HCT116 (cell line): ENCODE data around the gene GRIK1. TPM values are rescaled to one million over a fixed set of nuclear protein-coding genes. Genes with fewer than 3 reads are reported as not detected.

Experiments
- ATAC-seq: fragments of 200-7000 bp; cut with Tn5 transposase; 2 replicates; pipeline ENCODE4 v1.9.1; 2020; ENCODE audit warnings: mild to moderate bottlenecking, moderate library complexity
- BruUV-seq: library from RNA; stranded (reverse); fragments of 400-500 nt; replicated peaks from 2 replicates; lab custom pipeline; 2021; lab: Mats Ljungman, UMichigan
- CTCF ChIA-PET: fragments of 300-600 bp; sonication (Branson Sonifier 250); formaldehyde crosslinking; loops from one replicate; lab custom pipeline; 2021; ENCODE audit warnings: antibody characterized with exemption; lab: Charles Lee
- POLR2A ChIA-PET: fragments of 300-600, 350-600 bp; sonication (Branson Sonifier 250); formaldehyde crosslinking; loops from one replicate; lab custom pipeline; 2021; ENCODE audit warnings: antibody characterized with exemption; lab: Charles Lee
- RAD21 ChIA-PET, 2 experiments: fragments of 300-600 bp; sonication (Branson Sonifier 250); formaldehyde crosslinking; loops; one replicate each; lab custom pipeline; 2023; ENCODE audit warnings: low total read pairs in 2 of 2; ENCODE audit not compliant: uncharacterized antibody in 2 of 2, unreplicated experiment in 2 of 2, low non-redundant PET in 1 of 2; lab: Charles Lee
- DNase-seq: peaks from one replicate; pipeline ENCODE4 v3.0.0-alpha.2; 2010; ENCODE audit warnings: low read depth, low spot score
- H2AFZ ChIP-seq: fragments of 200-600 bp; shearing (Covaris generic), sonication (generic); 2 replicates; pipeline ENCODE4 v1.6.1; 2017; ENCODE audit warnings: low read depth, mixed run types, mixed read lengths, antibody characterized with exemption, low read length; ENCODE audit not compliant: poor library complexity, severe bottlenecking
- H3K27ac ChIP-seq: 2 replicates; pipeline ENCODE4 v1.5.1; 2012; ENCODE audit warnings: low read depth, low read length
- H3K27me3 ChIP-seq: fragments of 200-600 bp; sonication (generic); 2 replicates; pipeline ENCODE4 v1.6.1; 2016; ENCODE audit warnings: mixed run types, low read length, mixed read lengths; ENCODE audit not compliant: insufficient read depth
- H3K36me3 ChIP-seq, 2 experiments: fragments of 200-500 bp in 1 of 2; fragments of 200-600 bp in 1 of 2; sonication (Bioruptor generic) in 1 of 2; sonication (generic) in 1 of 2; 2 replicates each; pipeline versions ENCODE4 v1.5.1 to v1.6.1; 2014 to 2016; ENCODE audit warnings: low read length in 2 of 2, inconsistent platforms in 1 of 2, mixed read lengths in 1 of 2, mixed run types in 1 of 2; ENCODE audit not compliant: insufficient read depth in 2 of 2, control insufficient read depth in 1 of 2
- H3K4me1 ChIP-seq, 2 experiments: fragments of 200-600 bp in 1 of 2; sonication (generic) in 1 of 2; 2 replicates each; pipeline versions ENCODE4 v1.5.1 to v1.6.1; 2012 to 2017; ENCODE audit warnings: low read length in 2 of 2, inconsistent platforms in 1 of 2, mild to moderate bottlenecking in 1 of 2, mixed read lengths in 1 of 2, mixed run types in 1 of 2, moderate library complexity in 1 of 2; ENCODE audit not compliant: insufficient read depth in 2 of 2, control insufficient read depth in 1 of 2
- H3K4me2 ChIP-seq: fragments of 200-600 bp; sonication (generic); 2 replicates; pipeline ENCODE4 v1.6.1; 2017; ENCODE audit warnings: mixed run types, low read length, mixed read lengths
- H3K4me3 ChIP-seq, 2 experiments: fragments of 200-600 bp in 1 of 2; sonication (generic) in 1 of 2; replicated peaks in 1 of 2; 2 replicates each; pipeline ENCODE4 v1.5.1; 2011 to 2016; ENCODE audit warnings: low read length in 2 of 2, control low read depth in 1 of 2, low read depth in 1 of 2, mild to moderate bottlenecking in 1 of 2, mixed read lengths in 1 of 2, mixed run types in 1 of 2
- H3K79me2 ChIP-seq: fragments of 200-600 bp; sonication (generic); 2 replicates; pipeline ENCODE4 v1.6.1; 2017; ENCODE audit warnings: mild to moderate bottlenecking, mixed run types, low read length, moderate library complexity, mixed read lengths; ENCODE audit not compliant: insufficient read depth
- H3K9ac ChIP-seq: fragments of 200-600 bp; sonication (generic); 2 replicates; pipeline ENCODE4 v1.6.1; 2016; ENCODE audit warnings: low read length, mixed read lengths
- H3K9me2 ChIP-seq: fragments of 200-600 bp; sonication (generic), shearing (Covaris generic); 2 replicates; pipeline ENCODE4 v1.6.1; 2017; ENCODE audit warnings: mixed run types, mild to moderate bottlenecking, moderate library complexity; ENCODE audit not compliant: insufficient read depth
- H3K9me3 ChIP-seq, 2 experiments: fragments of 200-500 bp in 1 of 2; fragments of 200-600 bp in 1 of 2; sonication (Bioruptor generic) in 1 of 2; sonication (generic) in 1 of 2; 2 replicates each; pipeline ENCODE4 v1.6.1; 2014 to 2017; ENCODE audit warnings: low read length in 2 of 2, mixed read lengths in 2 of 2, inconsistent platforms in 1 of 2, low read depth in 1 of 2, mild to moderate bottlenecking in 1 of 2, mixed run types in 1 of 2, moderate library complexity in 1 of 2; ENCODE audit not compliant: control insufficient read depth in 1 of 2, insufficient read depth in 1 of 2
- H4K20me1 ChIP-seq: fragments of 200-600 bp; sonication (generic), shearing (Covaris generic); 2 replicates; pipeline ENCODE4 v1.6.1; 2017; ENCODE audit warnings: mixed run types, mild to moderate bottlenecking, moderate library complexity; ENCODE audit not compliant: insufficient read depth
- CBX3 ChIP-seq: IDR thresholded peaks from 2 replicates; pipeline ENCODE4 v1.6.1; 2012; ENCODE audit warnings: low read depth
- CEBPB ChIP-seq: IDR thresholded peaks from 2 replicates; pipeline ENCODE4 v1.6.1; 2012; ENCODE audit warnings: low read depth
- EGR1 ChIP-seq: IDR thresholded peaks from 2 replicates; pipeline ENCODE4 v1.6.1; 2012; ENCODE audit warnings: low read depth
- EZH2 ChIP-seq: fragments of 200-600 bp; sonication (generic); IDR thresholded peaks from 2 replicates; pipeline ENCODE4 v1.6.1; 2017; ENCODE audit warnings: antibody characterized with exemption, mixed run types
- EZH2phosphoT487 ChIP-seq: fragments of 200-600 bp; IDR thresholded peaks from 2 replicates; pipeline ENCODE4 v1.6.1; 2018; ENCODE audit warnings: antibody characterized with exemption, borderline replicate concordance
- FOSL1 ChIP-seq: IDR thresholded peaks from 2 replicates; pipeline ENCODE4 v1.6.1; 2012; ENCODE audit warnings: low read depth
- JUND ChIP-seq: IDR thresholded peaks from 2 replicates; pipeline ENCODE4 v1.6.1; 2012
- RAD21 ChIP-seq: IDR thresholded peaks from 2 replicates; pipeline ENCODE4 v1.6.1; 2012; ENCODE audit warnings: low read depth, mild to moderate bottlenecking
- SIN3A ChIP-seq: IDR thresholded peaks from 2 replicates; pipeline ENCODE4 v1.6.1; 2012; ENCODE audit warnings: low read depth
- SP1 ChIP-seq: IDR thresholded peaks from 2 replicates; pipeline ENCODE4 v1.6.1; 2012; ENCODE audit warnings: low read depth
- SRF ChIP-seq: IDR thresholded peaks from 2 replicates; pipeline ENCODE4 v1.6.1; 2012; ENCODE audit warnings: low read depth
- TCF7L2 ChIP-seq: IDR thresholded peaks from 2 replicates; pipeline ENCODE4 v1.7.0; 2011; ENCODE audit warnings: borderline replicate concordance, inconsistent platforms; ENCODE audit not compliant: insufficient read depth, insufficient read length; ENCODE audit errors: extremely low read depth
- ZFX ChIP-seq: fragments of 450-650 bp; IDR thresholded peaks from 2 replicates; pipeline ENCODE4 v1.6.1; 2017
- intact Hi-C: fragments of 100-400 bp; cut with micrococcal nuclease; formaldehyde crosslinking; loops from 2 replicates; pipeline ENCODE4 v1.10.0; 2022
- total RNA-seq: library from RNA; stranded (reverse); gene quantifications from one replicate; pipeline ENCODE4 v1.2.1, GENCODE V29; 2021; ENCODE audit not compliant: unreplicated experiment
- TF ChIP-seq, protein P1 (sequence below), 3 experiments: fragments of 200-600 bp in 1 of 3; sonication (generic) in 1 of 3; IDR thresholded peaks in 2 of 3; conservative IDR thresholded peaks in 1 of 3; 2 replicates each; pipeline ENCODE4 v1.5.1; 2012 to 2017; ENCODE audit warnings: low read depth in 2 of 3, low read length in 2 of 3, antibody characterized with exemption in 1 of 3, borderline replicate concordance in 1 of 3, control low read depth in 1 of 3, mild to moderate bottlenecking in 1 of 3, mixed read lengths in 1 of 3, mixed run types in 1 of 3, moderate library complexity in 1 of 3; ENCODE audit not compliant: insufficient read depth in 1 of 3
- TF ChIP-seq, protein P2 (sequence below): IDR thresholded peaks from 2 replicates; pipeline ENCODE4 v1.6.1; 2012
- TF ChIP-seq, protein P3 (sequence below): IDR thresholded peaks from 2 replicates; pipeline ENCODE4 v1.6.1; 2011; ENCODE audit warnings: mild to moderate bottlenecking, low read length, moderate library complexity; ENCODE audit not compliant: insufficient replicate concordance; ENCODE audit errors: extremely low read depth

Gene GRIK1
- total RNA-seq, 1 experiment from 2014 or later: not detected

DNA sequence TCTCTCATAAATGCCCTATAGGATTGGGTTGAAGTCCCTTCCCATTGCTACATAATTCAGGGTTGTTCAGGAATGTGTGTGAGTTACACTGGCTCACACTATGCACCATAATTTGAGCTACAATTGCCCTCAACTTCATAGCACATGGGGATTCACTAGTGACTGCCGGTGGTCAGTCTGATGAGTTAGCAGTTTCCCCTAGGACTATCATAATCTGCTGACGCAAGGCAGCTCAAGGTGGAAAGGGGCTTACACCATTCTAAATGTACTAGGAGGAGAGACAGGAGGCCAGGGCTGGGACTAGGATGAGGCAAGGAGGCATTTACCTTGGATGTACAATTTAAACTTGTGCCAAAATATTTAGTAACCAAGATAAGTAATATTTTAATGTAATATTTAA, 224.7 kb downstream of the GRIK1 start:
- no peak overlapping the region for H3K9ac ChIP-seq
- H3K9me3 ChIP-seq: peaks cover 10 to 12% of the 10 kb centered on the region in 2 experiments; a peak in 2 of 4 replicates
- DNase-seq (no peak), ATAC-seq (no peak)
- POLR2A ChIA-PET: no interaction called here
- H3K4me1 ChIP-seq: no peaks in the 10 kb centered on the region
- H3K9me2 ChIP-seq: no peaks in the 10 kb centered on the region
- no peaks in the 10 kb centered on the region for H3K27me3 ChIP-seq
- TF ChIP-seq TCF7L2 (no peak), CBX3 (no peak), RAD21 (no peak), SIN3A (no peak), EZH2 (no peak), JUND (no peak), SP1 (no peak), FOSL1 (no peak), EZH2phosphoT487 (no peak), SRF (no peak), CEBPB (no peak), ZFX (no peak), EGR1 (no peak)
- TF ChIP-seq, protein P1, sequence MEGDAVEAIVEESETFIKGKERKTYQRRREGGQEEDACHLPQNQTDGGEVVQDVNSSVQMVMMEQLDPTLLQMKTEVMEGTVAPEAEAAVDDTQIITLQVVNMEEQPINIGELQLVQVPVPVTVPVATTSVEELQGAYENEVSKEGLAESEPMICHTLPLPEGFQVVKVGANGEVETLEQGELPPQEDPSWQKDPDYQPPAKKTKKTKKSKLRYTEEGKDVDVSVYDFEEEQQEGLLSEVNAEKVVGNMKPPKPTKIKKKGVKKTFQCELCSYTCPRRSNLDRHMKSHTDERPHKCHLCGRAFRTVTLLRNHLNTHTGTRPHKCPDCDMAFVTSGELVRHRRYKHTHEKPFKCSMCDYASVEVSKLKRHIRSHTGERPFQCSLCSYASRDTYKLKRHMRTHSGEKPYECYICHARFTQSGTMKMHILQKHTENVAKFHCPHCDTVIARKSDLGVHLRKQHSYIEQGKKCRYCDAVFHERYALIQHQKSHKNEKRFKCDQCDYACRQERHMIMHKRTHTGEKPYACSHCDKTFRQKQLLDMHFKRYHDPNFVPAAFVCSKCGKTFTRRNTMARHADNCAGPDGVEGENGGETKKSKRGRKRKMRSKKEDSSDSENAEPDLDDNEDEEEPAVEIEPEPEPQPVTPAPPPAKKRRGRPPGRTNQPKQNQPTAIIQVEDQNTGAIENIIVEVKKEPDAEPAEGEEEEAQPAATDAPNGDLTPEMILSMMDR (IDR thresholded peaks at IDR 0.05 in 2 of 3, conservative IDR thresholded peaks at IDR 0.05 in 1 of 3; ENCODE audit: borderline replicate concordance in 1 of 3, insufficient read depth in 1 of 3, low read depth in 2 of 3, low read length in 2 of 3): no peak
- TF ChIP-seq, protein P2, sequence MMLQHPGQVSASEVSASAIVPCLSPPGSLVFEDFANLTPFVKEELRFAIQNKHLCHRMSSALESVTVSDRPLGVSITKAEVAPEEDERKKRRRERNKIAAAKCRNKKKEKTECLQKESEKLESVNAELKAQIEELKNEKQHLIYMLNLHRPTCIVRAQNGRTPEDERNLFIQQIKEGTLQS: no peak
- TF ChIP-seq, protein P3, sequence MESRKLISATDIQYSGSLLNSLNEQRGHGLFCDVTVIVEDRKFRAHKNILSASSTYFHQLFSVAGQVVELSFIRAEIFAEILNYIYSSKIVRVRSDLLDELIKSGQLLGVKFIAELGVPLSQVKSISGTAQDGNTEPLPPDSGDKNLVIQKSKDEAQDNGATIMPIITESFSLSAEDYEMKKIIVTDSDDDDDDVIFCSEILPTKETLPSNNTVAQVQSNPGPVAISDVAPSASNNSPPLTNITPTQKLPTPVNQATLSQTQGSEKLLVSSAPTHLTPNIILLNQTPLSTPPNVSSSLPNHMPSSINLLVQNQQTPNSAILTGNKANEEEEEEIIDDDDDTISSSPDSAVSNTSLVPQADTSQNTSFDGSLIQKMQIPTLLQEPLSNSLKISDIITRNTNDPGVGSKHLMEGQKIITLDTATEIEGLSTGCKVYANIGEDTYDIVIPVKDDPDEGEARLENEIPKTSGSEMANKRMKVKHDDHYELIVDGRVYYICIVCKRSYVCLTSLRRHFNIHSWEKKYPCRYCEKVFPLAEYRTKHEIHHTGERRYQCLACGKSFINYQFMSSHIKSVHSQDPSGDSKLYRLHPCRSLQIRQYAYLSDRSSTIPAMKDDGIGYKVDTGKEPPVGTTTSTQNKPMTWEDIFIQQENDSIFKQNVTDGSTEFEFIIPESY: no peak
- RAD21 ChIA-PET: no interaction called here
- H3K79me2 ChIP-seq: no peaks in the 10 kb centered on the region
- no peaks in the 10 kb centered on the region for H4K20me1 ChIP-seq
- no peak overlapping the region for H3K4me2 ChIP-seq
- no peak overlapping the region for H3K27ac ChIP-seq
- H3K36me3 ChIP-seq: no peaks in the 10 kb centered on the region
- H2AFZ ChIP-seq: no peak overlapping the region
- CTCF ChIA-PET: no interaction called here
- no peak overlapping the region for H3K4me3 ChIP-seq
- intact Hi-C loops: no loop called here
- BruUV-seq: no TSS peak
